ENCODE measurements around the gene DLGAP1. TPM values are rescaled to one million over a fixed set of nuclear protein-coding genes. Genes with fewer than 3 reads are reported as not detected.

The DLGAP1 gene
- total RNA-seq, 1 experiment from 2014 or later = 0.39 TPM

DNA sequence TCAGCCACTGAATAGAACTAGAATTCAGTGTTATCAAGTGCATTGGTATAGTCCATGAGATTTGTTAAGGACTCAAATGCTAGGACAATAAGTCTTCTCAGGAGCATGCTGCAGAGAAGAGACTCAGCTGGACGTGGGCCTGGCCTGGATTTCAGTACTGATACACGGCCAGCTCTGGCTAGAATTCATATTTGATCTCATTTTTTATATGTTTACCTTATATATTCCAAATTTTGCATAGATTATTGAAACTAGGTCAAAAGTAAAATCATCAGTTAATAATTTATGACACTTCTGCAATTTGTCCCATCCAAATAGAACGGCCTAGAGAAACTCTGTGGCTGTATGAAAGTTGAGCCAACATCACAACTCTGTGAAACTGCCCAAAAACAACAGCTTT, 262.0 kb downstream of the DLGAP1 start (continued):
- TF ChIP-seq, protein P1, sequence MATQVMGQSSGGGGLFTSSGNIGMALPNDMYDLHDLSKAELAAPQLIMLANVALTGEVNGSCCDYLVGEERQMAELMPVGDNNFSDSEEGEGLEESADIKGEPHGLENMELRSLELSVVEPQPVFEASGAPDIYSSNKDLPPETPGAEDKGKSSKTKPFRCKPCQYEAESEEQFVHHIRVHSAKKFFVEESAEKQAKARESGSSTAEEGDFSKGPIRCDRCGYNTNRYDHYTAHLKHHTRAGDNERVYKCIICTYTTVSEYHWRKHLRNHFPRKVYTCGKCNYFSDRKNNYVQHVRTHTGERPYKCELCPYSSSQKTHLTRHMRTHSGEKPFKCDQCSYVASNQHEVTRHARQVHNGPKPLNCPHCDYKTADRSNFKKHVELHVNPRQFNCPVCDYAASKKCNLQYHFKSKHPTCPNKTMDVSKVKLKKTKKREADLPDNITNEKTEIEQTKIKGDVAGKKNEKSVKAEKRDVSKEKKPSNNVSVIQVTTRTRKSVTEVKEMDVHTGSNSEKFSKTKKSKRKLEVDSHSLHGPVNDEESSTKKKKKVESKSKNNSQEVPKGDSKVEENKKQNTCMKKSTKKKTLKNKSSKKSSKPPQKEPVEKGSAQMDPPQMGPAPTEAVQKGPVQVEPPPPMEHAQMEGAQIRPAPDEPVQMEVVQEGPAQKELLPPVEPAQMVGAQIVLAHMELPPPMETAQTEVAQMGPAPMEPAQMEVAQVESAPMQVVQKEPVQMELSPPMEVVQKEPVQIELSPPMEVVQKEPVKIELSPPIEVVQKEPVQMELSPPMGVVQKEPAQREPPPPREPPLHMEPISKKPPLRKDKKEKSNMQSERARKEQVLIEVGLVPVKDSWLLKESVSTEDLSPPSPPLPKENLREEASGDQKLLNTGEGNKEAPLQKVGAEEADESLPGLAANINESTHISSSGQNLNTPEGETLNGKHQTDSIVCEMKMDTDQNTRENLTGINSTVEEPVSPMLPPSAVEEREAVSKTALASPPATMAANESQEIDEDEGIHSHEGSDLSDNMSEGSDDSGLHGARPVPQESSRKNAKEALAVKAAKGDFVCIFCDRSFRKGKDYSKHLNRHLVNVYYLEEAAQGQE (IDR thresholded peaks at IDR 0.05; ENCODE audit: low read depth) = no peak
- TF ChIP-seq ELF1 (IDR thresholded peaks at IDR 0.05; ENCODE audit: borderline replicate concordance, low read depth) (no peak), ZNF274 (IDR thresholded peaks at IDR 0.05; ENCODE audit: low read depth, low read length) (no peak)

DNA sequence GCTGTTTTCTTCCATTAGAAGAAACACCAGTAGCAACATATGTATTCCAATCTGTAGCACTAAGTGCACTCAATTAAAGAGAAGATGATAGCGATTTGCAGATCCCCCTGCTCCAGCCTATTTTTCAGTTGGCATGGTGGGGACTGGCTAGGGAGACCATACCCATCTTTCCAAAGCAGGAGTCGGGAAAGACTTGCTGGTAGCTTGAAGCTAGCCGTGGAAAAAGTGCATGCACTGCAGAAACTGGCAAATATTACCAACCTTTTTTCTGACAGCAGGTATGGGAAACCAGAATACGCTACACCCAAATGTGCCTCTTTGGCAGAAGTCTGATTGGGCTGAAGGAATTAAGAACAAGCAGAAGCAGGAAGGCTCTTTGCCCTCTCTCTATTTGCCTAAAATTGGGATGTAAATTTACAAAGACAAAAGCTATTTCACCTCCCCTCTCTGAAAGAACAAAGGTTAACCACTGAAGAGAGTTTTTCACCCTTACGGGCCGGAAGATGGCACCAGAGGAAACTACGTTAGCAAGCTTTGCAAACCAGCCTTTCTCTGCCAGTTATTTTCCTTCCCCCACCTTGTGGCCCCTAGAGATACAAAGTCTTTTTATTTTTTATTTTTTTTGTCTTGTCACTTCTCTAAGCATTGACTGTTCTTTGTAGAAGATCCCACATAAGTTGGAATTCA, 273.1 kb downstream of the DLGAP1 start:
- no peak overlapping the region for H3K27ac ChIP-seq (ENCODE audit: low read depth, low read length)
- RAD21 ChIA-PET (ENCODE audit: low non-redundant PET in 1 of 2, low total read pairs in 2 of 2, uncharacterized antibody in 2 of 2, unreplicated experiment in 2 of 2) = no interaction called here
- CTCF ChIA-PET = no interaction called here
- H4K20me1 ChIP-seq (ENCODE audit: insufficient read depth) = no peaks in the 10 kb centered on the region
- intact Hi-C loops (cut with micrococcal nuclease) = loop anchor here (10.0 kb wide), 1 partner anchor 63 kb away; no protein-coding TSS in a partner anchor
- TF ChIP-seq POLR2AphosphoS5 (IDR thresholded peaks at IDR 0.05; ENCODE audit: low read depth, low read length) = no peak
- no peak overlapping the region for H3K4me2 ChIP-seq (ENCODE audit: low read length)
- BruUV-seq (replicated peaks) = no TSS peak
- POLR2A ChIA-PET = no interaction called here
- no peak overlapping the region for H2AFZ ChIP-seq (ENCODE audit: low read depth, low read length, poor library complexity, severe bottlenecking)
- no peaks in the 10 kb centered on the region for H3K36me3 ChIP-seq (ENCODE audit: control insufficient read depth in 1 of 2, insufficient read depth in 2 of 2, low read length in 2 of 2)
- no peaks in the 10 kb centered on the region for H3K79me2 ChIP-seq (ENCODE audit: insufficient read depth, low read length)
- H3K4me1 ChIP-seq (ENCODE audit: control insufficient read depth in 1 of 2, insufficient read depth in 2 of 2, low read length in 2 of 2) = no peaks in the 10 kb centered on the region
- H3K9me2 ChIP-seq (ENCODE audit: insufficient read depth) = no peaks in the 10 kb centered on the region
- no peaks in the 10 kb centered on the region for H3K27me3 ChIP-seq (ENCODE audit: insufficient read depth, low read length)
- no peak overlapping the region for H3K4me3 ChIP-seq (replicated peaks in 1 of 2; ENCODE audit: low read depth in 1 of 2, low read length in 2 of 2)
- H3K9ac ChIP-seq (ENCODE audit: low read length) = no peak overlapping the region
- DNase-seq (ENCODE audit: low read depth, low spot score) (no peak), ATAC-seq (no peak)
- no peaks in the 10 kb centered on the region for H3K9me3 ChIP-seq (ENCODE audit: control insufficient read depth in 1 of 2, insufficient read depth in 1 of 2, low read depth in 1 of 2, low read length in 2 of 2)

Data from HCT116 (cell line).